ENCODE measurements around the gene SRSF4.

DNA sequence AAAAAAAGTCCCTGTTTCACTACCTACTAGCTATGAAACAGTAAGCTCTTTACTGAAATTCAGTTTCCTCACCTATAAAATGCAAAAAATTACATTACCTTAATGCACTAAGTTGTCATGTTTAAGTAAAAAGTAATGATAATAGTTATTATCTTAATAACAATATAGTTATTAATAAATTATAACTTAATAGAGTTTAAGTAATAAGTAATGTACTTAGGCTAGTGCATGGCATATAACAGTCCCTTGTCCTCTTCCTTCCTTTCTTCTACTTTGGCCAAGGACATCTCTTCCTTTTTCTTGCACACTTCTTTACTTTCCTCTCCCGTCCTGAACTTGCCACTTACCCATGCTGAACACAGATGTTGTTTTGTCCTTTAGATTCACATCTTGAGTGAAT is 67.0 kb downstream of the SRSF4 start:
- TF ChIP-seq GATA2 (IDR thresholded peaks at IDR 0.05; ENCODE audit: low read depth, low read length) (no peak), GATA3 (IDR thresholded peaks at IDR 0.05; ENCODE audit: low read depth, low read length) (no peak)
